Gastrocnemius medialis (tissue), 4 donors: Measurements from ENCODE around the gene RAP2A. TPM values are rescaled to one million over a fixed set of nuclear protein-coding genes. Genes with fewer than 3 reads are reported as not detected.

Experiments used
- ATAC-seq, 2 donors: fragments of 150-250 bp; one replicate each; pipeline ENCODE4 v1.9.1; 2016
- DNase-seq, 2 donors: peaks; one replicate each; pipeline ENCODE4 v3.0.0-alpha.2; 2019
- H3K27ac ChIP-seq, 4 donors: fragments of 200-600 bp; sonication (generic); 1 replicate in 1 of 4; 2 replicates in 3 of 4; pipeline ENCODE4 v1.5.1; 2016 to 2018; ENCODE audit warnings: mild to moderate bottlenecking in 2 of 4, moderate library complexity in 1 of 4
- H3K27me3 ChIP-seq, 3 donors: fragments of 200-600 bp; sonication (generic) in 2 of 3; 1 replicate in 1 of 3; 2 replicates in 2 of 3; pipeline versions ENCODE4 v1.5.1 to v1.6.0; 2016 to 2019; ENCODE audit warnings: mild to moderate bottlenecking in 1 of 3, moderate library complexity in 1 of 3
- H3K36me3 ChIP-seq, 2 donors: fragments of 200-600 bp; sonication (generic) in 1 of 2; one replicate each; pipeline ENCODE4 v1.5.1; 2017 to 2018
- H3K4me1 ChIP-seq, 2 donors: fragments of 200-600 bp; sonication (generic) in 1 of 2; one replicate each; pipeline ENCODE4 v1.5.1; 2016 to 2017; ENCODE audit warnings: mild to moderate bottlenecking in 2 of 2
- H3K4me3 ChIP-seq, 4 donors: fragments of 200-600 bp; sonication (generic) in 3 of 4; 1 replicate in 1 of 4; 2 replicates in 3 of 4; pipeline ENCODE4 v1.5.1; 2016 to 2019; ENCODE audit warnings: mild to moderate bottlenecking in 2 of 4
- H3K9me3 ChIP-seq, 3 donors: fragments of 200-600 bp; sonication (generic) in 2 of 3; 1 replicate in 1 of 3; 2 replicates in 2 of 3; pipeline ENCODE4 v1.5.1; 2016 to 2019
- CTCF ChIP-seq, 5 experiments: fragments of 450-650 bp in 3 of 5; fragments of 200-600 bp in 2 of 5; sonication (generic) in 2 of 5; IDR thresholded peaks in 4 of 5; conservative IDR thresholded peaks in 1 of 5; 1 replicate in 4 of 5; 2 replicates in 1 of 5; pipeline ENCODE4 v1.5.1; 2016 to 2019; ENCODE audit warnings: antibody characterized with exemption in 5 of 5, mild to moderate bottlenecking in 3 of 5, moderate library complexity in 3 of 5
- POLR2A ChIP-seq, 2 donors: fragments of 450-650 bp; IDR thresholded peaks; one replicate each; pipeline ENCODE4 v1.6.1; 2017; ENCODE audit warnings: antibody characterized with exemption in 2 of 2, mild to moderate bottlenecking in 2 of 2, moderate library complexity in 2 of 2
- in situ Hi-C, 4 donors: fragments of 200-750 bp; cut with MboI; loops; one replicate each; pipeline versions ENCODE4 v1.15.0 to v1.8.0; 2017; ENCODE audit warnings: low sequenced_read_pairs in 4 of 4
- intact Hi-C: fragments of 100-400 bp; cut with DNase I; formaldehyde crosslinking; loops from one replicate; pipeline ENCODE4 v1.15.1; 2023; ENCODE audit warnings: low total_unique reads
- total RNA-seq, 4 donors: library from RNA; depleted of rRNA; stranded (reverse); fragments of >200 nt; gene quantifications; one replicate each; pipeline versions ENCODE4 v1.1.0 to v1.2.3, GENCODE V29; 2016

The RAP2A gene
- total RNA-seq, 4 donors from 2014 or later: 10.0 to 18.3 (median 15.5) TPM

- no peaks in the 10 kb centered on the region for H3K9me3 ChIP-seq
- no peaks in the 10 kb centered on the region for H3K27me3 ChIP-seq
- DNase-seq: no peak
- H3K36me3 ChIP-seq: no peaks in the 10 kb centered on the region
- no peak overlapping the region for H3K27ac ChIP-seq
- H3K4me3 ChIP-seq: no peak overlapping the region
- H3K4me1 ChIP-seq: peaks cover 26 to 46% of the 10 kb centered on the region in 2 donors
- in situ Hi-C loops: no loop called here
- intact Hi-C loops: loop anchor here (10.0 kb wide), 2 partner anchors 182 to 1382 kb away; partner anchors contain the start of gene UGGT2
- TF ChIP-seq CTCF (IDR thresholded peaks at IDR 0.05 in 4 of 5, conservative IDR thresholded peaks at IDR 0.05 in 1 of 5) (no peak), POLR2A (IDR thresholded peaks at IDR 0.05) (no peak)
- no peak for ATAC-seq
These were observed 2.9 kb downstream of the RAP2A start for GRCh38 chr13:97436845-97437244.

DNA sequence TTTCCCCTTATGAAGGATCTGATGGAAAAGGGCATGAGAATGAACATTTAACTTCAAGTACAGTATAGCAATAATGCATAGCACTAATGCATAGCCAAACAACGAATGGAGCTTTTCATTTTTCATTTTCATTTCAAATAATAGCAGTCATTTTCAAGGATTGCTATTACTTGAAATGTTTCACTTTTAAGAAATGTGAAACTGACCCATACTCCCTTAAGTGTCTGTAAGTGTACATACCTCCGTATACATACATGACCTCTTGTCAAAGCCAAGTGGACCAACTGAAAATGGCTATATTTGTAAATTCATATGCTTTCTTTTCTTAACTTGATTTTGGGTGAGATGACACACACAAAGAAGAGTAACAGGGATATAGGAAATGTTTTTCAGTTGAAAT lies 3.8 kb downstream of the RAP2A start:
- Histone ChIP-seq H3K27ac (no peak overlapping the region), H3K27me3 (no peaks in the 10 kb centered on the region), H3K36me3 (no peaks in the 10 kb centered on the region), H3K4me3 (no peak overlapping the region), H3K4me1 (peaks cover 26 to 39% of the 10 kb centered on the region in 2 donors), H3K9me3 (no peaks in the 10 kb centered on the region)
- DNase-seq (no peak), ATAC-seq (no peak)
- TF ChIP-seq POLR2A (IDR thresholded peaks at IDR 0.05) (no peak), CTCF (IDR thresholded peaks at IDR 0.05 in 4 of 5, conservative IDR thresholded peaks at IDR 0.05 in 1 of 5) (no peak)
- in situ Hi-C loops (no loop called here), intact Hi-C loops (loop anchor here (10.0 kb wide), 2 partner anchors 183 to 1383 kb away; partner anchors contain the start of gene UGGT2)

- Histone ChIP-seq H3K9me3 (no peaks in the 10 kb centered on the region), H3K27ac (no peak overlapping the region), H3K27me3 (no peaks in the 10 kb centered on the region), H3K4me1 (peaks cover 26 to 39% of the 10 kb centered on the region in 2 donors), H3K4me3 (no peak overlapping the region), H3K36me3 (no peaks in the 10 kb centered on the region)
- in situ Hi-C loops (no loop called here), intact Hi-C loops (loop anchor here (10.0 kb wide), 2 partner anchors 184 to 1384 kb away; partner anchors contain the start of gene UGGT2)
- TF ChIP-seq CTCF (IDR thresholded peaks at IDR 0.05 in 4 of 5, conservative IDR thresholded peaks at IDR 0.05 in 1 of 5) (no peak), POLR2A (IDR thresholded peaks at IDR 0.05) (no peak)
- DNase-seq: no peak
- ATAC-seq: no peak
These were observed 5.1 kb downstream of the RAP2A start for GRCh38 chr13:97438856-97439595.

- Histone ChIP-seq H3K27ac (no peak overlapping the region), H3K27me3 (no peaks in the 10 kb centered on the region), H3K4me1 (peaks cover 17 to 33% of the 10 kb centered on the region in 2 donors), H3K36me3 (no peaks in the 10 kb centered on the region), H3K4me3 (no peak overlapping the region), H3K9me3 (no peaks in the 10 kb centered on the region)
- in situ Hi-C loops (no loop called here), intact Hi-C loops (no loop called here)
- TF ChIP-seq CTCF (IDR thresholded peaks at IDR 0.05 in 4 of 5, conservative IDR thresholded peaks at IDR 0.05 in 1 of 5) (no peak), POLR2A (IDR thresholded peaks at IDR 0.05) (no peak)
- no peak for DNase-seq
- no peak for ATAC-seq
These were observed 6.7 kb downstream of the RAP2A start for GRCh38 chr13:97440598-97441170.
